Thyroid gland (tissue), 4 donors: ENCODE data around the gene FOXK1. TPM values are rescaled to one million over a fixed set of nuclear protein-coding genes. Genes with fewer than 3 reads are reported as not detected.

Experiments used
- DNase-seq, 2 donors: peaks; one replicate each; pipeline ENCODE4 v3.0.0-alpha.2; 2019
- H3K27ac ChIP-seq, 3 donors: fragments of 200-600 bp; sonication (generic); 1 replicate in 2 of 3; 2 replicates in 1 of 3; pipeline ENCODE4 v1.5.1; 2016 to 2019; ENCODE audit warnings: mild to moderate bottlenecking in 1 of 3, moderate library complexity in 1 of 3
- H3K27me3 ChIP-seq: fragments of 200-600 bp; sonication (generic); one replicate; pipeline ENCODE4 v1.5.1; 2019
- H3K36me3 ChIP-seq, 2 donors: fragments of 200-600 bp; sonication (generic); one replicate each; pipeline ENCODE4 v1.5.1; 2016 to 2019
- H3K4me1 ChIP-seq, 2 donors: fragments of 200-600 bp; sonication (generic); one replicate each; pipeline ENCODE4 v1.5.1; 2017 to 2019
- H3K4me3 ChIP-seq, 3 donors: fragments of 200-600 bp; sonication (generic); replicated peaks in 1 of 3; 1 replicate in 2 of 3; 2 replicates in 1 of 3; pipeline ENCODE4 v1.5.1; 2016; ENCODE audit warnings: mild to moderate bottlenecking in 1 of 3
- H3K9me3 ChIP-seq: fragments of 200-600 bp; sonication (generic); one replicate; pipeline ENCODE4 v1.5.1; 2017
- POLR2A ChIP-seq, 2 donors: fragments of 450-650 bp; IDR thresholded peaks; one replicate each; pipeline ENCODE4 v1.6.1; 2017; ENCODE audit warnings: antibody characterized with exemption in 2 of 2, mild to moderate bottlenecking in 2 of 2, moderate library complexity in 1 of 2
- WGBS, 2 donors: methylation state at CpG; one replicate each; pipeline ENCODE4 v1.1.5; 2017; 5-methylcytosine and 5-hydroxymethylcytosine counted together
- intact Hi-C: fragments of 100-400 bp; cut with DNase I; formaldehyde crosslinking; loops from one replicate; pipeline ENCODE4 v1.15.1; 2023
- total RNA-seq, 4 donors: library from RNA; depleted of rRNA; stranded (reverse); fragments of >200 nt; gene quantifications; one replicate each; pipeline ENCODE4 v1.2.3, GENCODE V29; 2016
- TF ChIP-seq, protein P1 (sequence below), 6 experiments: fragments of 200-600 bp in 3 of 6; fragments of 450-650 bp in 3 of 6; sonication (generic) in 3 of 6; IDR thresholded peaks; one replicate each; pipeline ENCODE4 v1.5.1; 2016 to 2019; ENCODE audit warnings: antibody characterized with exemption in 6 of 6, mild to moderate bottlenecking in 2 of 6, inconsistent platforms in 1 of 6, moderate library complexity in 1 of 6

Gene FOXK1
- total RNA-seq, 4 donors from 2014 or later: 15.0 to 33.0 (median 20.7) TPM

DNA sequence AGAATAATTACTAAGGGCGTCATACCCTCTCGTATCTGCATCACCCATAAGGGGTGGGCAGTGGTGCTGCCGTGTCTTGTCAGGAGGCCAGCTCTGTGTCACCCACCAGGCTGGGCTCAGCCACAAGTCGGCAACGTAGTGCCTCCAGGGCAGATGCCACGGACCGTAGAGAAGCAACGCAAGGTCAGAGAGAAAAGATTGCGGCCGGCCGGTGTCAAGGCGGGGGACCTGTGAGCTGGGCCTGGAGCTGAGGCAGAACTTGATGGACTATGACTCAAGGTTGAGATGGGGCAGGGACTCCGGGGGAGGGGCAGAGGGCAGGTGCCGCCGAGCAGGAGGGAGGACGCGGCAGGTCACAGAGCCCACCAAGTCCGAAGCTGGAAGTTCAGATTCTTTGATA is 29.5 kb downstream of the FOXK1 start:
- DNase-seq: no peak
- Histone ChIP-seq H3K4me1 (peaks cover 4 to 26% of the 10 kb centered on the region in 2 donors), H3K9me3 (no peaks in the 10 kb centered on the region), H3K36me3 (no peaks in the 10 kb centered on the region), H3K4me3 (no peak overlapping the region), H3K27me3 (no peaks in the 10 kb centered on the region), H3K27ac (no peak overlapping the region)
- intact Hi-C loops: no loop called here
- TF ChIP-seq, protein P1, sequence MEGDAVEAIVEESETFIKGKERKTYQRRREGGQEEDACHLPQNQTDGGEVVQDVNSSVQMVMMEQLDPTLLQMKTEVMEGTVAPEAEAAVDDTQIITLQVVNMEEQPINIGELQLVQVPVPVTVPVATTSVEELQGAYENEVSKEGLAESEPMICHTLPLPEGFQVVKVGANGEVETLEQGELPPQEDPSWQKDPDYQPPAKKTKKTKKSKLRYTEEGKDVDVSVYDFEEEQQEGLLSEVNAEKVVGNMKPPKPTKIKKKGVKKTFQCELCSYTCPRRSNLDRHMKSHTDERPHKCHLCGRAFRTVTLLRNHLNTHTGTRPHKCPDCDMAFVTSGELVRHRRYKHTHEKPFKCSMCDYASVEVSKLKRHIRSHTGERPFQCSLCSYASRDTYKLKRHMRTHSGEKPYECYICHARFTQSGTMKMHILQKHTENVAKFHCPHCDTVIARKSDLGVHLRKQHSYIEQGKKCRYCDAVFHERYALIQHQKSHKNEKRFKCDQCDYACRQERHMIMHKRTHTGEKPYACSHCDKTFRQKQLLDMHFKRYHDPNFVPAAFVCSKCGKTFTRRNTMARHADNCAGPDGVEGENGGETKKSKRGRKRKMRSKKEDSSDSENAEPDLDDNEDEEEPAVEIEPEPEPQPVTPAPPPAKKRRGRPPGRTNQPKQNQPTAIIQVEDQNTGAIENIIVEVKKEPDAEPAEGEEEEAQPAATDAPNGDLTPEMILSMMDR (IDR thresholded peaks at IDR 0.05): no peak
- no peak for TF ChIP-seq POLR2A (IDR thresholded peaks at IDR 0.05)
- WGBS, 2 donors: 95% methylated on average over 18 of the region's 18 CpGs

DNA sequence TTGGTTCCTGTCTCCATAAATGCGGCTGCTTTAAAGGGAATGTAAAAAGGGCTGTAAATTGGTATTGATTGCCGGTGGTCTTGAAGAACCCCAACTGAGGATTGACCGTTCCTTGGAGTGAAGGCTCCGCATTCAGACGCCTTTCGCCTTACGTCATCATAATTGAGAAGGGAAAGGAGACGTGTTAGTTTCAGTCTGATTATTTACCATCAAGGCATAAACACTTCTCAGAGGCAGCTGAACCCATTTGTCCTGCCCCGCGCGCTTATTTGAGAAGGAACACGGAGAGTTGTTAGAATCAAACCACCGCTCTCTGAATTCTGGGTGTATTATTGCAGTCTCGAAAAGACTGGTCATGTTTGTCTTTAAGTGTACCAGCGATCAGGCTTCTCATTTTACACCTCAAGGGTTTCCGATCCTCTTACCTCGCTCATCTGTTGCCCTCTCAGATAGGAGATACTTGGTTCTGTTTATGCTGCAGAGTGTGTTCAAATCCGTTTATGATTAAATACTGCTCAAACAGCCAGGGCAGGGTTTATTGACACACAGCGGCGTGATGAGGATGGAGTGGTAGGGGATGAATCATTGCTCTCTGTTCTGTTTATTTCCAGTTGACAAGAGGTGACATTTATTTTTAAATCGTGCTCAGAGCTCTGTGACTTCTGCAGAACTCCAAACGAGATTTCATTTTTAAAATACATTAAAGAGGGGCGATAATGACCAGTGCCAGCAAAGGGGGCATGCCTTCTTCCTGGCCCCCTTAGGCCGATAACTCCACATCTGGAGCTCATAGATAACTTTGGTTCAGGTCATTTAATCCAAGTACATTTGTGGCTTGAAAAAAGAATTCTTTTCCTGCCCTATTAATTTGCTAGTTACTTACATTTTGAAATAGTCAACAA is 30.4 kb downstream of the FOXK1 start:
- Histone ChIP-seq H3K27me3 (no peaks in the 10 kb centered on the region), H3K36me3 (no peaks in the 10 kb centered on the region), H3K4me3 (no peak overlapping the region), H3K9me3 (no peaks in the 10 kb centered on the region), H3K4me1 (peaks cover 4 to 29% of the 10 kb centered on the region in 2 donors), H3K27ac (no peak overlapping the region)
- WGBS, 2 donors: 82 to 86% methylated on average over 24 of the region's 24 CpGs
- TF ChIP-seq, protein P1 (IDR thresholded peaks at IDR 0.05): no peak
- TF ChIP-seq POLR2A (IDR thresholded peaks at IDR 0.05): no peak
- DNase-seq: no peak
- intact Hi-C loops: no loop called here

DNA sequence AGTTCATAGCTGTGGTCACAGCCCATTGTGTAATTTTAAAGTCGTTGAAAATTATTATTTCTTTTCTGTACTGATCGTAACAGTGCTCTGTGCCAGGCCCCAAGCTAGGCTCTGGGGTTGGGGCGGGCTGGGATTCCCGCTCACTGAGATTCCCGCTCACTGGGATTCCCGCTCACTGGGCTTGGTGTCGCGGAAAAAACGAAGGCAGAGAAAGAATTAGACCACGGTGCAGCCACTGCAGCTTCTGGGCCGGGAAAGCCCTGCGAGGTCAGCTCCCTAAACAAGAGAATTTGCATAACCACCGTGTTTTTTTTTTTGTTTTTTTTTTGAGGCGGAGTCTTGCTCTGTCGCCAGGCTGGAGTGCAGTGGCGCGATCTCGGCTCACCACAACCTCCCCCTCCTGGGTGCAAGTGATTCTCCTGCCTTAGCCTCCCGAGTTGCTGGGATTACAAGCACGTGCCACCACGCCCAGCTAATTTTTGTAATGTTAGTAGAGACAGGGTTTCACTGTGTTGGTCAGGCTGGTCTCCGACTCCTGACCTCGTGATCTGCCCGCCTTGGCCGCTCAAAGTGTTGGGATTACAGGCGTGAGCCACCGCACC is 31.2 kb downstream of the FOXK1 start:
- TF ChIP-seq, protein P1 (IDR thresholded peaks at IDR 0.05): no peak
- no peak for TF ChIP-seq POLR2A (IDR thresholded peaks at IDR 0.05)
- H3K9me3 ChIP-seq: no peaks in the 10 kb centered on the region
- H3K27me3 ChIP-seq: no peaks in the 10 kb centered on the region
- H3K36me3 ChIP-seq: no peaks in the 10 kb centered on the region
- no peak for DNase-seq
- H3K4me3 ChIP-seq: no peak overlapping the region
- intact Hi-C loops: no loop called here
- H3K4me1 ChIP-seq: peaks cover 4 to 24% of the 10 kb centered on the region in 2 donors
- H3K27ac ChIP-seq: no peak overlapping the region
- WGBS, 2 donors: 89 to 94% methylated on average over 27 of the region's 27 CpGs

DNA sequence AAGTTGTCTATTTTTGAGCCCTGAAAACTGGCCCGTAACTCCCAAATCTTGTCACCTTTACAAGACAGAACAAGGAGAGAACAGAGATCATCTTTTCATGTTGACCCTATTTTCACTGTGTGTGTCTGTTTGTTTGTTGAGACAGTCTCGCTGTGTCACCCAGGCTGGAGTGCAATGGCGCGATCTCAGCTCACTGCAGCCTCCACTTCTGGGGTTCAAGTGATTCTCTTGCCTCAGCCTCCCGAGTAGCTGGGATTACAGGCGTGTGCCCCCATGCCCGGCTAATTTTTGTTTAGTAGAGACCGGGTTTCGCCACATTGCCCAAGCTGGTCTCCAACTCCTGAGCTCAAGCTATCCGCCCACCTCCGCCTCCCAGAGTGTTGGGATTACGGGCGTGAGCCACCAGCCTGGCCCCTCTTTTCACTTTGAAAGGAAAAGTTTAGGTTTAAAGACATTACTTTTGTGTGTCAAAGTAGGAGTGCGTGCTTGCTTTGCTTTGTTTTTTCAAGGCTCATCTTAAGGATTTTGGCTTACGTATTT is 32.1 kb downstream of the FOXK1 start:
- Histone ChIP-seq H3K27me3 (no peaks in the 10 kb centered on the region), H3K27ac (no peak overlapping the region), H3K4me3 (no peak overlapping the region), H3K9me3 (no peaks in the 10 kb centered on the region), H3K36me3 (no peaks in the 10 kb centered on the region), H3K4me1 (peaks cover 4 to 24% of the 10 kb centered on the region in 2 donors)
- intact Hi-C loops: no loop called here
- DNase-seq: no peak
- WGBS, 2 donors: 93 to 95% methylated on average over 15 of the region's 15 CpGs
- TF ChIP-seq, protein P1 (IDR thresholded peaks at IDR 0.05): no peak
- TF ChIP-seq POLR2A (IDR thresholded peaks at IDR 0.05): no peak
